PC-9 (cell line): ENCODE measurements around the gene CAV1.

ENCODE experiments used
- CTCF ChIP-seq: fragments of 200-600 bp; sonication (generic); conservative IDR thresholded peaks from 2 replicates; pipeline ENCODE4 v1.6.1; 2017; ENCODE audit warnings: mixed run types, antibody characterized with exemption, mild to moderate bottlenecking, moderate library complexity
- EZH2 ChIP-seq: fragments of 200-600 bp; sonication (generic); IDR thresholded peaks from 2 replicates; pipeline ENCODE4 v1.8.0; 2017; ENCODE audit warnings: antibody characterized with exemption, low read depth

GRCh38 chr7:116501425-116502167 is 23.2 kb upstream of the CAV1 start:
- TF ChIP-seq CTCF = no peak
- no peak for TF ChIP-seq EZH2
